ENCODE data around the gene SPATA7. TPM values are rescaled to one million over a fixed set of nuclear protein-coding genes. Genes with fewer than 3 reads are reported as not detected.

SPATA7 gene
- total RNA-seq, 1 donor from 2014 or later, result 3.1 TPM

GRCh38 chr14:88420187-88420586, 34.7 kb downstream of the SPATA7 start:
- ATAC-seq, result no peak

GRCh38 chr14:88421286-88421685, 35.8 kb downstream of the SPATA7 start:
- no peak for ATAC-seq

DNA sequence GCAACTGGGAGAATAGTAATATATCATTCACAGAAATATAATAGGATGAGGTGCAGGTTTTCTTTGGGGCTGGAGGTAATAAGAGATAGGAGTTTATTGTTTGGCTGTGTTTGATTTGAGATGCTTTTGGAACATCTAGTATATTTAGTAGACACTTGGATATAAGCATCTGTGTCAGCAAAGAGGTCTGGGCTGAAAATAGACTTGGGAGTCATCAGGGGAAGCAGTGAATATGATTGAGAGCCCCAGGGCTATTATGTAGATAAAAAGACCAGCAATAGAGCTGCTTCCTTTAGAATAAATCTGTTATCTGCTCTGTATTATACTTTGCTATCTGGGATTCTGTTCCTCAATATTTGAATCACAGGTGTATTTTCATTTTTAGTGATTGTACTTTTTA, 36.6 kb downstream of the SPATA7 start:
- ATAC-seq, result no peak

DNA sequence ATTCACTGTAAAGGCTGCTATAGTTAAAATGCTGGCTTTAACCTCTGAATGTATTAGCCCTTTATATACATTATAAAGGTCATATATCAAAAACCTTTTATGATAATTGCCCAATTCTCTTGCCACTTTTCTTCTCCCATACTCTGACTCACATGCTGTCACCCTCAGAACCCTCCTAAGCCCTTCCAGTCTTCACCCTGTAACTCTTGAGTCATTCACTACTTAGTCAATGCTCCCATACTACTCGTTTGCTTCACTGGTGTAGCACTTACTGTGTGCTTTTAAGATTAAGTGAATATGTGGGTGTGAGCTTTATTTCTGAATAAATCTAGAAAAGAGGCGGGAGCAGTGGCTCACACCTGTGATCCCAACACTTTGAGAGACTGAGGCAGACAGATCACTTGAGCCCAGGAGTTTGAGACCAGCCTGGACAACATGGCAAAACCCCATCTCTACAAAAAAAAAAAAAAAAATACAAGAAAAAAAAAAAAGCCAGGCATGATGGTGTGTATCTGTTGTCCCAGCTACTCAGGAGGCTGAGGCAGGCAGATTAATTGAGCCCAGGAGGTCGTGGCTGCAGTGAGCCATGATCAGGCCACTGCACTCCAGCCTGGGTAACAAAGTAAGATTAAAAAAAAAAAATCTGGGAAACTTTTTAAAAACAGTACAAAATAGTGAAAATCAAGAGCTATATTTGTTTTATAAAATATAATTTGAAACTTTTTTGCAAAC, 37.6 kb downstream of the SPATA7 start:
- ATAC-seq, result peak; percentile 100

GRCh38 chr14:88424573-88424972, 39.1 kb downstream of the SPATA7 start:
- no peak for ATAC-seq

DNA sequence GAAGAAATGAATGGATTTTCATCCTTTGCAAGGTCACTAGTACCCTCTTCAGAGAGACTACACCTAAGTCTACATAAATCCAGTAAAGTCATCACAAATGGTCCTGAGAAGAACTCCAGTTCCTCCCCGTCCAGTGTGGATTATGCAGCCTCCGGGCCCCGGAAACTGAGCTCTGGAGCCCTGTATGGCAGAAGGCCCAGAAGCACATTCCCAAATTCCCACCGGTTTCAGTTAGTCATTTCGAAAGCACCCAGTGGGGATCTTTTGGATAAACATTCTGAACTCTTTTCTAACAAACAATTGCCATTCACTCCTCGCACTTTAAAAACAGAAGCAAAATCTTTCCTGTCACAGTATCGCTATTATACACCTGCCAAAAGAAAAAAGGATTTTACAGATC, 40.8 kb downstream of the SPATA7 start:
- ATAC-seq, result no peak

DNA sequence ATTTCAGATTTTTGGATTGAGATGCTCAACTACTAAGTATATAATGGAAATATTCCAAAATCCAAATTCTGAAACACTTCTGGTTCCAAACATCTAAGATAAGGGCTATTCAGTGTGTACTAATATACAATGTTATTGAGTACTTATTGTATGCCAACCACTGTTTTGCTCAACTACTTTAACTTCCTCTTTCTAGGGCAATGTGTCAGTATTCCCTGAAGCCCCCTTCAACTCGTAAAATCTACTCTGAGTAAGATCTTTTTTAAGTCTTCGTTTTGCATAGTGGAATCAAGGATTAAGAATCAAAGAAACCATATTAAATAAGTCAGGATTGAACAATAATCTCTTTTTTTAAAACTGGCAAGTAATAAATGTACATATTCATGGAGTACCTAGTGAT, 45.5 kb downstream of the SPATA7 start:
- ATAC-seq, result no peak

GRCh38 chr14:88437658-88438057, 52.2 kb downstream of the SPATA7 start:
- no peak for ATAC-seq

- no peak for ATAC-seq
Observed at GRCh38 chr14:88439088-88439487, 53.6 kb downstream of the SPATA7 start.

GRCh38 chr14:88452231-88452630, 66.8 kb downstream of the SPATA7 start:
- no peak for ATAC-seq

DNA sequence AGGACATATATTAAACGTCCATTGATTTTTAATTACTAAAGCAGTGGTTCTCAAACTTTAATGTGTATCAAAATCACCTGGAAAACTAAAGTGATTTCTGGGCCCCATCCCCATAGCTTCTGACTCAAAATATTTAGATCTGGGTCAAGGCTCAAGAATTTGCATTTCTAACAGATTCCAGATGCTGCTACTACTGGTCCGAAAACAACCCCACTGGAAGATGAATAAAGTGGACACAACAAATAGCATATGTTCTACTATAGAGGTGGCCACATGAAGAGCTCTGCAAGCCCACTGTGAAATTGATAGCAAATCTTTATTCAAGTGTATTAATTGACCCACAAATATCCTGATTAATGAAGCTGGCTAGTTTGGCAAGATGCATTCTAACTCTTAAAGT, 69.4 kb downstream of the SPATA7 start:
- ATAC-seq, result no peak

- ATAC-seq, result no peak
Observed at GRCh38 chr14:88463318-88463717, 77.9 kb downstream of the SPATA7 start.

DNA sequence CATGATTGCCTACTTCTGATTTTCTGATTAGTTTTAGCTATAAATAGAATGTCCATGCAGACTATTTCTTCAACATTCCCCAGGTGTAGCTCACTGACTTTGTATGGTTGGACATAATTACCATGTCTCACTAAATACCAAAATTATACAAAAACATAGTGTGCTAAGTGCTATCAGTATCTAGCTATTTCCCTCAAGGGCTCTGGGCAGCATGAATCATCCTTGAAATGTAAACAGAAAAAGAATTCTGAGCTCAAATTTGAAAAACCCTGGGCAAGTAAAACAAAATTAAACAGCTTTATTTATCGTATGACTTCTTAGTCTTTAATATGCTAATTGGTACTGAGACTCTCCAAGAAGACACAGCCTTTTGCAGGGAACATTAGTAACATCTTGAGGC, 82.9 kb downstream of the SPATA7 start:
- ATAC-seq, result no peak

DNA sequence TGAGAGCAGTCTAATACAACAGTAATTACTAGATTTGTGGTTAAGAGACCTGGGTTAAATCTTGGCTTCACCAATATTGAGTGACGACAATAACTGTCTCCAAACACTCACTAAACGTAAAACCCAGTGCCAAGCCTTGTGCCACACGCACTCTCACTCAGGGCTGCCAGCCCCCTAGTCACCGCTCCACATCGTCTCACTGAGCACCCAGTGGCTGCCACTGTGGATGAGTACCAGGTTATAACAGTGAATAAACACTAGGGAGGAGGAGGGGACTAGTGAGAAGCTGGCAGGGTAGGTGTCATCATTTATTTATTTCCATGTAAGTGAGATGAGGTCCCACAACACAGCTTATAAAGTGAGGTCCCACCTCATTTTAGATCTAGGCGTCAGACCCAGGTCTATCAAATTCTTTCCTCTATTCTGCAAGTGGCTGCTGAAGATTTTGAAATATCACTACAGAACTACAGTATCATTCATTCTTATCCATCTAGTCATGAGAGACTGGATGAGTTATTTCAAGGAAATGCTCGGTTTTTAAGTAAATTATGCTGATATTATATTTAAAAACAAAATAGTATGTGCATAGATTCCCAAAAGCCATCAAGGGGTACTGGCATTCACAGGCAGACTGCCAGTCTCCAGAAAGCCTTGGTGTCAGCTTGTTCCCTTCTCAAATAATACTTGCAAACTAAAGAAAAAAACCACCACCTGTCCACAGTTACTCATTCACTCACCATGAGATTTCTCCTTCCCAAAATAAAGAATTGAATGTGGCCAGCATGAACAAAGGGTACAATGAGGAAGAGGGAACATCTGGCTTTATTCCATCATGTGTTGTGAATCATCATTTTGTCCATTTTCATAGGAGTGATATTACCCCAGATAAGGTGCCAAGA, 85.3 kb downstream of the SPATA7 start:
- ATAC-seq, result no peak

GRCh38 chr14:88473791-88474190, 88.3 kb downstream of the SPATA7 start:
- ATAC-seq, result no peak

GRCh38 chr14:88476214-88476774, 90.8 kb downstream of the SPATA7 start:
- no peak for ATAC-seq

GRCh38 chr14:88476825-88477224, 91.4 kb downstream of the SPATA7 start:
- ATAC-seq, result no peak

GRCh38 chr14:88477513-88478250, 92.2 kb downstream of the SPATA7 start:
- no peak for ATAC-seq

DNA sequence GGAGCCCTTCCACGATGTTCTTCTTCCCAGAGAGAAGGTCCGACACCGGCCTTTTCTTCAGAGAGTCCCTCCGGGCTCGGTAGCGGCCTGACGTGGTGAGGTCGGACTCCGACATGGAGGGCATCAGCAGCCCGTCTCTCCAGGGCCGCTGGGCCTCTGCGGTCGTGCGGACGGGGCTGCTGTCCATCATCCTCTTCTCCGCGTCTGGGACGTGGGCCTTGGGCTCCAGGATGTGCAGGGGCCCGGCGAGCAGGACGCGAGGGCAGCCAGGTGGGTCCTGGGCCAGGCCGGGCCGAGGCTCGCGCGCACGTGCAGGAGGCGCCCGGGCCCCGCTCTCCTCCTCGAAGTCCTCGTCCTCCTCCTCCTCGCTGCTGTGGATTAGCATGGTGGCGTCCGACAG, 93.5 kb downstream of the SPATA7 start:
- ATAC-seq, result no peak

DNA sequence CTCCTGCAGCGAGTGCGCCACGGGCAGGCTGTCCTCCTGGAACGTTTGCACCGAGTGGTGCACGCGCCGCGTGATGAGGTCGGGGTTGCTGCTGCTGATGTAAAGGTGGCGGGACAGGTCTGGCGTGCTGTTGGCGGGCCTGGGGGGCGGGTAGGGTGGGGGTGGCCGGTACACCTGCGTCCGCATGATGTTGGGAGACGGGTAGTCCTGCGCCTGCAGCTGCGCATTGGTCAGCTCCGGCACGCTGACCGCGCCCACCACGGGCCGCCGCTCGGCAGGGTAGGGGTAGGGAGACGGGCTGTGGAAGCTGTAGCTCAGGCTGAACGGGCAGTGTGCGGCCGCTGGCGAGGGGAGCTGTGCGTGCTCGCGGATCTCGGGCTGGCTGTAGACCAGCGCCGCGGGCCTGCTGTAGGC, 94.1 kb downstream of the SPATA7 start:
- no peak for ATAC-seq

DNA sequence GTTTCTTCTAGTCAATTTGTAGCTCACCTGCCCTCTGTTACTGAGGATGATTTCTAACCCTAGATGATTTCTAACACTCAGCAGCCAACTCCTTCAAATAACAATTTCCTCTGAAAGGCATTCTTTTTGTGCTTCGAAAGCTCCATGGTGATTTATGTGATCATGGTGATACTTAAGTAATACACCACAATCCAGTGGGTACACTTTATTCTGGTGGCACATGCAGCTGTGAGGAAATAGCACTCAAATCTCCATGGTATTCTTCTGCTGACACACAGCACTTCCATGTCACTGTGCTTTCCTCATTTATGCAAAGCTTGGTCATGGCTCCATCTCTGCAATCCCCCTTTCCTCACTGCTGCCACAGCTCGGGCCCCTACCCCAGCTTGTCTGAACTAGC, 95.6 kb downstream of the SPATA7 start:
- no peak for ATAC-seq

GRCh38 chr14:88481794-88482193, 96.3 kb downstream of the SPATA7 start:
- ATAC-seq, result no peak

GRCh38 chr14:88482524-88482923, 97.1 kb downstream of the SPATA7 start:
- ATAC-seq, result no peak

All from esophagus mucosa (tissue), 1 donor.